Activated CD4-positive, alpha-beta T cell treated with anti-CD3 and anti-CD28 coated beads for 36 hours (primary cell): ENCODE measurements around the gene NCOA6. TPM values are rescaled to one million over a fixed set of nuclear protein-coding genes. Genes with fewer than 3 reads are reported as not detected.

Experiments used
- ATAC-seq: fragments of 200-7000 bp; cut with Tn5 transposase; one replicate; pipeline ENCODE4 v1.10.0; 2021; ENCODE audit warnings: mild to moderate bottlenecking, moderate library complexity
- CTCF ChIA-PET: fragments of 350-600 bp; sonication (Branson Sonifier 250); formaldehyde crosslinking; loops from one replicate; lab custom pipeline; 2021; ENCODE audit warnings: antibody characterized with exemption; lab: Charles Lee
- POLR2A ChIA-PET: fragments of 350-600 bp; sonication (Branson Sonifier 250); formaldehyde crosslinking; loops from one replicate; lab custom pipeline; 2021; ENCODE audit warnings: antibody characterized with exemption, inconsistent platforms; lab: Charles Lee
- DNase-seq: peaks from one replicate; pipeline ENCODE4 v3.0.0-alpha.2; 2020
- H3K27ac Mint-ChIP-seq: one replicate; pipeline ENCODE4 v1.8.0; 2021; ENCODE audit warnings: mixed read lengths
- H3K27me3 Mint-ChIP-seq: one replicate; pipeline ENCODE4 v1.8.0; 2021; ENCODE audit warnings: mixed read lengths
- H3K36me3 Mint-ChIP-seq: one replicate; pipeline ENCODE4 v1.8.0; 2021; ENCODE audit warnings: low read depth, mixed read lengths
- H3K4me1 Mint-ChIP-seq: one replicate; pipeline ENCODE4 v1.8.0; 2021; ENCODE audit warnings: mixed read lengths
- H3K4me3 Mint-ChIP-seq: one replicate; pipeline ENCODE4 v1.8.0; 2021; ENCODE audit warnings: mild to moderate bottlenecking, moderate library complexity, mixed read lengths
- H3K9me3 Mint-ChIP-seq: one replicate; pipeline ENCODE4 v1.8.0; 2021; ENCODE audit warnings: low read depth, mixed read lengths
- intact Hi-C, 2 experiments: fragments of 100-400 bp; cut with DNase I in 1 of 2; cut with micrococcal nuclease in 1 of 2; formaldehyde crosslinking; loops; one replicate each; pipeline versions ENCODE4 v1.14.2 to v1.15.1; 2022 to 2024; cut with DNase I, micrococcal nuclease
- total RNA-seq, 2 experiments: library from RNA; stranded (reverse); gene quantifications; one replicate each; pipeline ENCODE4 v1.2.3, GENCODE V29; 2021

NCOA6 gene
- total RNA-seq, 2 experiments from 2014 or later, result 20.3 to 31.1 TPM

DNA sequence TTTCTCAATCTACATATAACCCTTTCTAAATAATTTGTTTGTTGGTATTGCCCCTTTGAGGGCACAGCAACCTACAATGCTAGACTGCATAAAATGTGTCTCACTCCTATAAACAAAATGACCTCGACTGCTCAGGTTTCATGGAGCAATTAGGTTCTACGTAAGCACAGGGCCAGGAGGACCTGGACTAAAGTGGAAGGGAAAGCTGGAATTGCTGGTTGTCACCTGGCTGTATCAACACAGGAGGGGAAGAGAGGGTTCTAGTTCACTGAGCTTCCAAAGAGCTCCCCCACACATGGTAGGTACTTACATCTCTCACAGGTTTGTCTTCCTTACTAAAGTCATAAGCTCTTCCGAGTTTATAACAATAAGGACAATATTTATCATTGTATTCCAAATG is 51.0 kb downstream of the NCOA6 start:
- DNase-seq (no peak), ATAC-seq (no peak)
- Mint-ChIP-seq H3K36me3 (peaks cover 15% of the 10 kb centered on the region), H3K9me3 (no peaks in the 10 kb centered on the region), H3K27ac (no peak overlapping the region), H3K27me3 (no peaks in the 10 kb centered on the region), H3K4me1 (peaks cover 2% of the 10 kb centered on the region), H3K4me3 (no peak overlapping the region)
- POLR2A ChIA-PET, result no interaction called here
- CTCF ChIA-PET, result interaction anchor here (0.5 to 2.2 kb wide), 2 partner anchors 11 to 264 kb away, joined by 3 to 6 read pairs; no protein-coding TSS in a partner anchor
- intact Hi-C loops, result no loop called here

GRCh38 chr20:34773726-34774125 is 51.7 kb downstream of the NCOA6 start:
- no peaks in the 10 kb centered on the region for H3K9me3 Mint-ChIP-seq
- ChIA-PET CTCF (no interaction called here), POLR2A (no interaction called here)
- intact Hi-C loops, result no loop called here
- ATAC-seq (no peak), DNase-seq (no peak)
- H3K27me3 Mint-ChIP-seq, result no peaks in the 10 kb centered on the region
- no peak overlapping the region for H3K4me3 Mint-ChIP-seq
- H3K27ac Mint-ChIP-seq, result no peak overlapping the region
- H3K4me1 Mint-ChIP-seq, result peaks cover 2% of the 10 kb centered on the region
- peaks cover 17% of the 10 kb centered on the region for H3K36me3 Mint-ChIP-seq

DNA sequence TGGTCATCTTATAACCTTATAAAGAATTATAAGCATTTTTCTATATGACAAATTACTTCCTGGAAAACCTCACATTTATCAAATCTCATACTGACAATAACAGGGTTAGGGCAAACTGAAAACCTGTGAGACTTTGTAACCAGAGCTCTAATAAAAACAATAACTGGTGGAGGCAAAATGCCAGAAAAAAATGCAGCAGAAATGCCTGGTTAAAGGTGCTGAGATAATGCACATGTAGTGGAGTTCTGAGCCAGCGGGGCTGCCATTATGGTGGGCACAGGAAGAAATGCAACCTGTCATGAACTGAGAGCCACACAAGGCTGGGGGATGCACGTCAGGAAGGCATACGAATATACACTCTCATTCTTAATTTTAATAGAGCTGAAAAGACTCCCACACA is 53.0 kb downstream of the NCOA6 start:
- Mint-ChIP-seq H3K27me3 (no peaks in the 10 kb centered on the region), H3K27ac (no peak overlapping the region), H3K9me3 (no peaks in the 10 kb centered on the region), H3K4me3 (no peak overlapping the region), H3K4me1 (no peaks in the 10 kb centered on the region), H3K36me3 (peaks cover 26% of the 10 kb centered on the region)
- intact Hi-C loops, result no loop called here
- DNase-seq (no peak), ATAC-seq (no peak)
- CTCF ChIA-PET, result interaction anchor here (0.5 to 1.2 kb wide), 2 partner anchors 47 to 434 kb away, joined by 3 read pairs; no protein-coding TSS in a partner anchor
- POLR2A ChIA-PET, result no interaction called here

- no peak overlapping the region for H3K4me3 Mint-ChIP-seq
- CTCF ChIA-PET, result interaction anchor here (0.7 to 1.2 kb wide), 2 partner anchors 48 to 235 kb away, joined by 3 to 4 read pairs; no protein-coding TSS in a partner anchor
These were observed 53.8 kb downstream of the NCOA6 start for GRCh38 chr20:34771680-34772081.

DNA sequence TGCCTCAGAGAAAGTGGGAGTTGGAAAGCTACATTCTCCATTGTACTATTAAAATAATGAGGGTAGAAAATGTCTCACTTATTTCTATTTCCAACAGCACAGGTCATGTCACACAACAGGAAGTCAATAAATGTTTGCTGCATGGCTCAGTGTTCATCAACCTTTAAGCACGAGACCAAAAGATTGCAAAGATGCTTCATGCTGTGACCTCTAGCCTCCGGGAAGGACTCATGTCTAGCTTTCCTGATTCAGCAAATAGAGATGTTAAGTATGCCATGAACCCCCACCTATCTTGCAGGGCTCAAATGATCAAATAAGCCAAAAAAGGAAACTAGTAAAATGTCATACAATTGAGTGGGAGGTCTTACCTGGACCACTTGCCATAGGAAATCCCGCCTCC is 57.4 kb downstream of the NCOA6 start:
- DNase-seq, result no peak
- intact Hi-C loops, result loop anchor here (2.0 to 10.0 kb wide), 3 partner anchors 59 to 583 kb away; no protein-coding TSS in a partner anchor
- H3K9me3 Mint-ChIP-seq, result no peaks in the 10 kb centered on the region
- ATAC-seq, result no peak
- no peaks in the 10 kb centered on the region for H3K4me1 Mint-ChIP-seq
- no peak overlapping the region for H3K4me3 Mint-ChIP-seq
- no peak overlapping the region for H3K27ac Mint-ChIP-seq
- POLR2A ChIA-PET, result interaction anchor here (0.5 kb wide), 1 partner anchor 70 kb away, joined by 4 read pairs; no protein-coding TSS in a partner anchor
- no peaks in the 10 kb centered on the region for H3K27me3 Mint-ChIP-seq
- H3K36me3 Mint-ChIP-seq, result peaks cover 28% of the 10 kb centered on the region
- CTCF ChIA-PET, result interaction anchor here (0.6 to 2.9 kb wide), 8 partner anchors 8 to 549 kb away, joined by 3 to 19 read pairs (median 6); no protein-coding TSS in a partner anchor

More at GRCh38 chr20:34771680-34772081, 53.8 kb downstream of the NCOA6 start:
- Mint-ChIP-seq H3K9me3 (no peaks in the 10 kb centered on the region), H3K36me3 (peaks cover 26% of the 10 kb centered on the region), H3K27ac (no peak overlapping the region), H3K27me3 (no peaks in the 10 kb centered on the region), H3K4me1 (no peaks in the 10 kb centered on the region)
- intact Hi-C loops, result no loop called here
- ATAC-seq, result no peak
- POLR2A ChIA-PET, result no interaction called here
- no peak for DNase-seq

GRCh38 chr20:34762031-34762555 is 63.4 kb downstream of the NCOA6 start:
- no peaks in the 10 kb centered on the region for H3K27me3 Mint-ChIP-seq
- no peaks in the 10 kb centered on the region for H3K9me3 Mint-ChIP-seq
- H3K36me3 Mint-ChIP-seq, result peaks cover 34% of the 10 kb centered on the region
- H3K4me3 Mint-ChIP-seq, result no peak overlapping the region
- no peaks in the 10 kb centered on the region for H3K4me1 Mint-ChIP-seq
- ChIA-PET CTCF (interaction anchor here (1.4 to 2.2 kb wide), 3 partner anchors 13 to 449 kb away, joined by 3 to 6 read pairs (median 6); no protein-coding TSS in a partner anchor), POLR2A (no interaction called here)
- DNase-seq, result no peak
- intact Hi-C loops, result loop anchor here in 1 of 2 experiments (10.0 kb wide), 1 partner anchor 577 kb away; no protein-coding TSS in a partner anchor
- no peak overlapping the region for H3K27ac Mint-ChIP-seq
- no peak for ATAC-seq

DNA sequence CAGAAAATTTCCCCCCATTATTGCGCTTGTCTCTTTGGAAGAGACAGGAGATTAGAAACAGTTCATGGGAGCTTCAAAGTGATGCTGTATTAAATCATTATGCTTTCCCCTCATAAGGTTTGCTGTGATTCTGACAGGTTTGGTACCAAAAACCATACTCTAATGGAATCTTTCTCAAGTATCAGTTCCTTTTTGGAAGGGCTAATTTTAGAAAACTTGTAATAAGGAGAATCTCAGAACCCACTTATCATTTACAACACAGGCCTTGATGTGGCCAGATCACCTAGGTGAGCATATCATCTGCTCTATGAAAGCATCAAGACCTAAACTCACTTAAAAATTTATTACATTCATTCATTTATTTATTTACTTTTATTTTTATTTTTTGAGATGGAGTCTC is 70.1 kb downstream of the NCOA6 start:
- ChIA-PET POLR2A (no interaction called here), CTCF (interaction anchor here (2.1 kb wide), 1 partner anchor 15 kb away, joined by 7 read pairs; no protein-coding TSS in a partner anchor)
- Mint-ChIP-seq H3K4me3 (no peak overlapping the region), H3K36me3 (peaks cover 41% of the 10 kb centered on the region), H3K9me3 (no peaks in the 10 kb centered on the region), H3K27ac (no peak overlapping the region), H3K27me3 (no peaks in the 10 kb centered on the region), H3K4me1 (peaks cover 4% of the 10 kb centered on the region)
- ATAC-seq, result no peak
- intact Hi-C loops, result no loop called here
- DNase-seq, result no peak

DNA sequence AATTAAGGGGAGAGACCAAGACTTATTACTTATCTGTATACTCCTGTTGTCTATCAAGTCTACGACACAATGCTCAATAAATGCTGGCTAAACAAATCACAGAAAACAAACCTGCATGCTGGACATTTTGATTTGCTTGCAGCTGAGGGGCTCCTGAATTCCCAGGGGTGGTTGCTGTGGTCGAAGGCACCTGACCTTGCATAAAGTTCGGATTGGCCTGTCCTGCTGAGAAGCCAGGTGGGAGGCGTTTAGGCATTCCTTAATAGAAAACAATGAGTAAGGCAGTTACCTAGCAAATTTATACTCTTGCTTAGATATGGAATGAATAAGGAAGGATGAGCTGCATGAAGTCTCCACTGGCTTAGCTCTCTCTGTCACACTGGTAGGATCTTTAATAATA is 70.8 kb downstream of the NCOA6 start:
- H3K4me3 Mint-ChIP-seq, result no peak overlapping the region
- ATAC-seq (no peak), DNase-seq (no peak)
- no peaks in the 10 kb centered on the region for H3K27me3 Mint-ChIP-seq
- peaks cover 4% of the 10 kb centered on the region for H3K4me1 Mint-ChIP-seq
- ChIA-PET POLR2A (no interaction called here), CTCF (interaction anchor here (1.3 to 2.1 kb wide), 2 partner anchors 12 to 15 kb away, joined by 5 to 7 read pairs; no protein-coding TSS in a partner anchor)
- intact Hi-C loops, result no loop called here
- H3K9me3 Mint-ChIP-seq, result no peaks in the 10 kb centered on the region
- H3K36me3 Mint-ChIP-seq, result peaks cover 46% of the 10 kb centered on the region
- H3K27ac Mint-ChIP-seq, result no peak overlapping the region

- peaks cover 4% of the 10 kb centered on the region for H3K4me1 Mint-ChIP-seq
- H3K9me3 Mint-ChIP-seq, result no peaks in the 10 kb centered on the region
- ChIA-PET CTCF (interaction anchor here (1.0 to 2.1 kb wide), 3 partner anchors 13 to 442 kb away, joined by 4 to 7 read pairs (median 5); no protein-coding TSS in a partner anchor), POLR2A (no interaction called here)
- H3K4me3 Mint-ChIP-seq, result no peak overlapping the region
- DNase-seq (no peak), ATAC-seq (no peak)
- no peaks in the 10 kb centered on the region for H3K27me3 Mint-ChIP-seq
- H3K36me3 Mint-ChIP-seq, result peaks cover 45% of the 10 kb centered on the region
- intact Hi-C loops, result no loop called here
- no peak overlapping the region for H3K27ac Mint-ChIP-seq
These were observed 71.6 kb downstream of the NCOA6 start for GRCh38 chr20:34753706-34754461.

GRCh38 chr20:34751453-34751852 is 74.0 kb downstream of the NCOA6 start:
- Mint-ChIP-seq H3K9me3 (no peaks in the 10 kb centered on the region), H3K27me3 (no peaks in the 10 kb centered on the region), H3K4me1 (peaks cover 14% of the 10 kb centered on the region), H3K27ac (no peak overlapping the region), H3K4me3 (no peak overlapping the region), H3K36me3 (peaks cover 32% of the 10 kb centered on the region)
- ChIA-PET CTCF (interaction anchor here (1.0 to 1.1 kb wide), 2 partner anchors 16 to 18 kb away, joined by 4 to 5 read pairs; no protein-coding TSS in a partner anchor), POLR2A (interaction anchor here (1.0 kb wide), 1 partner anchor 18 kb away, joined by 4 read pairs; no protein-coding TSS in a partner anchor)
- no peak for DNase-seq
- ATAC-seq, result no peak
- intact Hi-C loops, result no loop called here

DNA sequence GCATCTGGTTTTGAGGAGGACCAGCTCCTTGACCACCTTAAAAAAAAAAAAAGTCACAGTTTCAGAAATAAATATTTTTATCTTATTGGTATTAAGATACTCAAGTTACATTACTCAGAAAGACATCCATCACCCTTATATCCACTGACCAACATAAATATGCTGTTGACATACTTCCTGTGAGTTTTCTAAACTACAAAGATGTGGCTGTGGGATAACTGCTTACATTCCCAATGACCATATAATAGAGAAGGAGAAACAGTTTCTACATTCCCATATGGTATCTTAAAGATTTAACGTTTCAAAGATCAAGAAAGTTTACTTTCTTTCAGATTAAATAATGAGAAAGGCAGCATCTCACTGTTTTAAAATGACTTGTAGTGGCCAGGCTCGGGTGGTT is 75.0 kb downstream of the NCOA6 start:
- no peak overlapping the region for H3K27ac Mint-ChIP-seq
- intact Hi-C loops, result no loop called here
- CTCF ChIA-PET, result no interaction called here
- DNase-seq (no peak), ATAC-seq (no peak)
- no peaks in the 10 kb centered on the region for H3K27me3 Mint-ChIP-seq
- no peak overlapping the region for H3K4me3 Mint-ChIP-seq
- H3K36me3 Mint-ChIP-seq, result peaks cover 32% of the 10 kb centered on the region
- peaks cover 14% of the 10 kb centered on the region for H3K4me1 Mint-ChIP-seq
- POLR2A ChIA-PET, result no interaction called here
- H3K9me3 Mint-ChIP-seq, result no peaks in the 10 kb centered on the region
